ENCODE data around the gene BLACAT1.
"Not testable (repeated sequence)": the region's sequence is repeated elsewhere in the genome, so short reads cannot be mapped to it uniquely, and the experiment has no call there.

BLACAT1 gene

GRCh38 chr1:205483372-205483771, 27.5 kb upstream of the BLACAT1 start:
- DNase-seq, result no peak

- not testable (repeated sequence) for DNase-seq
These were observed 26.7 kb upstream of the BLACAT1 start for GRCh38 chr1:205482587-205482986.

GRCh38 chr1:205481629-205482151, 25.8 kb upstream of the BLACAT1 start:
- DNase-seq, result no peak

GRCh38 chr1:205481218-205481617, 25.4 kb upstream of the BLACAT1 start:
- no peak for DNase-seq

- no peak for DNase-seq
These were observed 24.6 kb upstream of the BLACAT1 start for GRCh38 chr1:205480349-205480985.

- DNase-seq, result not testable (repeated sequence)
These were observed 23.1 kb upstream of the BLACAT1 start for GRCh38 chr1:205478985-205479384.

GRCh38 chr1:205477759-205478247, 22.0 kb upstream of the BLACAT1 start:
- peak; percentile 60 for DNase-seq

GRCh38 chr1:205477121-205477758, 21.4 kb upstream of the BLACAT1 start:
- DNase-seq, result no peak

- DNase-seq, result no peak
These were observed 20.8 kb upstream of the BLACAT1 start for GRCh38 chr1:205476648-205477047.

GRCh38 chr1:205475855-205476254, 20.0 kb upstream of the BLACAT1 start:
- no peak for DNase-seq

- no peak for DNase-seq
These were observed 18.7 kb upstream of the BLACAT1 start for GRCh38 chr1:205474571-205474970.

- DNase-seq, result no peak
These were observed 18.1 kb upstream of the BLACAT1 start for GRCh38 chr1:205473966-205474365.

GRCh38 chr1:205473475-205473874, 17.6 kb upstream of the BLACAT1 start:
- no peak for DNase-seq

GRCh38 chr1:205472737-205473441, 17.0 kb upstream of the BLACAT1 start:
- DNase-seq, result no peak

GRCh38 chr1:205470131-205470530, 14.3 kb upstream of the BLACAT1 start:
- no peak for DNase-seq

- DNase-seq, result no peak
These were observed 10.9 kb upstream of the BLACAT1 start for GRCh38 chr1:205466595-205467220.

GRCh38 chr1:205465392-205465791, 9.5 kb upstream of the BLACAT1 start:
- no peak for DNase-seq

- DNase-seq, result no peak
These were observed 3.1 kb upstream of the BLACAT1 start for GRCh38 chr1:205458777-205459566.

- no peak for DNase-seq
These were observed 1.3 kb upstream of the BLACAT1 start for GRCh38 chr1:205456868-205457745.

GRCh38 chr1:205456383-205456867, 580 bp upstream of the BLACAT1 start:
- DNase-seq, result no peak

GRCh38 chr1:205454903-205455335, 926 bp downstream of the BLACAT1 start:
- no peak for DNase-seq
